GM19463 (cell line): ENCODE results near the gene NT5C1A.

Experiments used
- ATAC-seq: cut with Tn5 transposase; IDR thresholded peaks from one replicate; pipeline ENCODE4 v1.9.1; 2021; ENCODE audit warnings: mild to moderate bottlenecking, moderate library complexity; ENCODE audit not compliant: unreplicated experiment

The NT5C1A gene

GRCh38 chr1:39663559-39663958 lies 8.3 kb downstream of the NT5C1A start:
- no peak for ATAC-seq

GRCh38 chr1:39662861-39663260 lies 9.0 kb downstream of the NT5C1A start:
- ATAC-seq: no peak

GRCh38 chr1:39659538-39659937 lies 12.4 kb downstream of the NT5C1A start:
- no peak for ATAC-seq

GRCh38 chr1:39659110-39659509 lies 12.8 kb downstream of the NT5C1A start:
- ATAC-seq: no peak

GRCh38 chr1:39657923-39658485 lies 13.9 kb downstream of the NT5C1A start:
- no peak for ATAC-seq

GRCh38 chr1:39657402-39657801 lies 14.5 kb downstream of the NT5C1A start:
- ATAC-seq: no peak

- no peak for ATAC-seq
These were observed 15.5 kb downstream of the NT5C1A start for GRCh38 chr1:39656391-39656790.

GRCh38 chr1:39655578-39656268 lies 16.2 kb downstream of the NT5C1A start:
- no peak for ATAC-seq

- no peak for ATAC-seq
These were observed 17.6 kb downstream of the NT5C1A start for GRCh38 chr1:39654291-39654690.

GRCh38 chr1:39653546-39654031 lies 18.3 kb downstream of the NT5C1A start:
- no peak for ATAC-seq

- ATAC-seq: no peak
These were observed 19.4 kb downstream of the NT5C1A start for GRCh38 chr1:39652554-39652953.

GRCh38 chr1:39652105-39652504 lies 19.8 kb downstream of the NT5C1A start:
- ATAC-seq: no peak

- no peak for ATAC-seq
These were observed 21.5 kb downstream of the NT5C1A start for GRCh38 chr1:39650431-39650830.

GRCh38 chr1:39649636-39650185 lies 22.2 kb downstream of the NT5C1A start:
- no peak for ATAC-seq

- ATAC-seq: no peak
These were observed 23.4 kb downstream of the NT5C1A start for GRCh38 chr1:39648496-39648895.

- ATAC-seq: no peak
These were observed 24.7 kb downstream of the NT5C1A start for GRCh38 chr1:39647247-39647646.

GRCh38 chr1:39646232-39647081 lies 25.4 kb downstream of the NT5C1A start:
- no peak for ATAC-seq

GRCh38 chr1:39645411-39646043 lies 26.4 kb downstream of the NT5C1A start:
- no peak for ATAC-seq

GRCh38 chr1:39643705-39644104 lies 28.2 kb downstream of the NT5C1A start:
- ATAC-seq: no peak

GRCh38 chr1:39642796-39643195 lies 29.1 kb downstream of the NT5C1A start:
- no peak for ATAC-seq

- ATAC-seq: no peak
These were observed 31.0 kb downstream of the NT5C1A start for GRCh38 chr1:39640861-39641260.
